NCI-H69 (cell line): ENCODE data around the gene TNFAIP2.
"Not testable (repeated sequence)": the region's sequence is repeated elsewhere in the genome, so short reads cannot be mapped to it uniquely, and the experiment has no call there.

Experiments
- DNase-seq: peaks from one replicate; lab custom pipeline; 2025; lab: John Stamatoyannopoulos, UW

TNFAIP2 gene

DNA sequence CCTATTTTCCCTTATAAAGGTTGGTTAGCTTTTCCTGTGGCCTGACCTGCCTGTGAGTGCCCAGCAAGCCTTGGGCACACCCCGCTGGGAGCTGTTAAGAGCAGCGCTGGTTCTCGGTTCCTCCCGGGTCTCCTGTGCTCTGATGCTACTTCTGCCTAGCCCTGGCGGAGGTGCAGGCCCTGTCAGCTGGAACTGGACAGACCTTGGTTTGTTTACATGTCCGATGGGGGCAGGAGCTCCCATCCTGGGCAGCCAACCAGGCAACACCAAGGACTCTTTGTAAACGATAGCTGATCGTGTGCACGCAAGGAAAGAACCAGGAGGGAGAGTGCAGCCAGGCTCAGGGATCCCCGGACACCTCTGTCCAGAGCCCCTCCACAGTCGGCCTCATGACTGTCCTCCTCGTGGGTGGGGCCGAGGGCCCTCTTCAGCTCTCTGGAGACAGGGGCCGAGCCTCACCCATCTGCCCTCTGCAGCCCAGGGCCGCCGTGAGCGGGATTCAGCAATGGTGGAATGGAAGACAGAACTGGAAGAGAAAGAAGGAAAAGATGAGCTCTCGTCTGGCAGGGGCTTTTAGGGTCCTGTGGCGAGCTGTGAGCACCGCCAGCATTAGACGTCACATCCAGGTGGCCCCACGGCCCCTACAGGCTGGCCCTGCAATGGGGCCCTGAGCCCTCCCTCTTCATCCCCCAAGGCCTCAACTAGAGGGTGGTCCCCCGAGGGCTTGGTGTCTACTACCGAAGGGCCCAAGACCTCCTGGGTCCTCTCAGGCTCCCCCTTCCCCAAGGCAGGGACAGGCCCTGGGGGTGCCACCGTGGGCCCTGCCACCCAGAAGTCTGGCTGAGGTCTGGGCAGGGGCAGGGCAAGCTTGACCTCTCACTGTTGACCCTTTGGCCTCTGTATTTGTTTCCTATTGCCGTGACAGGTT is 12.3 kb downstream of the TNFAIP2 start:
- DNase-seq, result no peak

GRCh38 chr14:103136388-103137271 is 13.4 kb downstream of the TNFAIP2 start:
- DNase-seq, result no peak

GRCh38 chr14:103137689-103138300 is 14.5 kb downstream of the TNFAIP2 start:
- no peak for DNase-seq

DNA sequence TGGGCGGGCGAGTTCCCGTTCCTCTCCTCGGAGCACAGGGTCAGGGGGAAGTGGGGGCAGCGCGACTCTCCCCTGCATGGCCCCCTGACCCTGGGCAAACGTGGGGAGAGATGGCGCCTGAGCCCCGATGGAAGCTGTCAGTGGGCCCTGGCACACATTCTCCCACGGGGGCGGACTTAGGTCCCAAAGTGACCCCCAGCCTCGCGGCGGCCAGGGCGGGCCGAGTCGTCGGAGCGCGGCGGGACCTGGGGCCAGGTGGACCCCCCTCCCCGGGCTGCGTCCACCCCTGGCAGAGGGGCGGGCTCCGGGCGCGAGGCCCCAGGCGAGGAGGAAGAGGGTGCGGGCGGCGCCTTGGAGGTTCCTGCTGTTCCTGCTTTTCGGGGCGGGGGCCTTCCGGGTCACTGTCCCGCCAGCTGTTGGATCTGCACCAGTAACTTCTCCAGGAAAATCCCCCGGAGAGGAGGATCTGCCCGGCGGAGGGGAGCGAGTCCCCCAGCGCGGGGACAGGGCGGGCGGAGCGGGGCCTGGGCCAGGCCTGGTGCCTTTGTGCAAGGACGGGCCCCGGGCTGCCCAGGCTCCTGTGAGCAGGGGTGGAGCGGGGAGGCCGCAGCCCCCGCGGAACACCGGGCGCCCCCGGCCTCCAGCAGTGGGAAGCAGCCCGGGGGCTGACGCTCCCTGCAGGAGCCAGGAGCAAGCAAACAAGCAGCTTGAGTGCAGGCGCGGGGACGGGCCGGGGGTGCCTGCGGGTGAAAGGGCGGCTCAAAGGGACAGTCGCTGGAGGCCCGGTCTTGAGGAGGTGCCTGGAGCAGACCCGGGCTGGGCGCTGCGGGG is 15.3 kb downstream of the TNFAIP2 start:
- DNase-seq, result peak; percentile 20

DNA sequence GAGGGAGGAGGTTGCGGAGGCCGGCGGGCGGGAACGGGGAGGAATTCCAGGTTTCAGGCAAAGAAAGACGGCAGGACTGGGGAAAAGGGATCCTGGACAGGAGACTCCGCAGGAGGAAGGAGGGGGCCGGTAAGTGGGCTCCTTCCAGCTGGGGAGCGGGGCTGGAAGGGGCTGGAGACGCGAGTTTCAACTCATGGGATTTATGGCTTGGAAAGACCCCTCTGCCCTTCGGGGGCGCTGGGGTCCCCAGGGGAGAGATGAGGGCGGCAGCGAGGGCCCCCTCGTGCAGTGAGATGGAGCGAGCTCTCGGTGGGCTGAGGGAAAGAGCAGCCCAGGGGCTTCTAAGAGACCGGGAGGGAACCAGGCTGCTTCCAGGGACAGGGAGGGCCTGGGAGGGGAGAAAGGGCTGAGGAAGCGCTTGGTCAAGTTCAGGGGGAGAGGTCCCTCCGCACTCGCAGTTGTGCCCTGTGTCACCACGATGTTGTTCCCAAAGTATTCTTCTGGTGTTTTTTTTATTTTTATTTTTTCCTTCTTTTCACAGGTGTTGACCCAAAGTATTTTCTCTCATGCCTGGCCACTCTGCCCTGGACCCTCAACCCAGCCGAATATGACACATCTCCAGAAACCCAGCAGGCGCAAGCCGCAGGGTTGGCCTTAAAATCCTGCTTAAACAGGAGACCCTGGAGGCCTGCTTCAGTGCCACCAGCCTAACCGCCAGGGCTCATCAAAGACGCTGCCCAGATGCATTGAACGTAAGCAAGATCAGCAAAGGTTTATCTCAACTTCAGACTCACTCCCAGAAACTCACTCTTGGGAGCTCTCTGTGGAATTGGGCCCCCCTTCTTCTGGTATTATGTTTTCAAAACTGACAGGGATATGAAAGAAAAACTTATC is 16.1 kb downstream of the TNFAIP2 start:
- DNase-seq, result no peak

GRCh38 chr14:103140316-103141109 is 17.3 kb downstream of the TNFAIP2 start:
- DNase-seq, result peak; percentile 77

DNA sequence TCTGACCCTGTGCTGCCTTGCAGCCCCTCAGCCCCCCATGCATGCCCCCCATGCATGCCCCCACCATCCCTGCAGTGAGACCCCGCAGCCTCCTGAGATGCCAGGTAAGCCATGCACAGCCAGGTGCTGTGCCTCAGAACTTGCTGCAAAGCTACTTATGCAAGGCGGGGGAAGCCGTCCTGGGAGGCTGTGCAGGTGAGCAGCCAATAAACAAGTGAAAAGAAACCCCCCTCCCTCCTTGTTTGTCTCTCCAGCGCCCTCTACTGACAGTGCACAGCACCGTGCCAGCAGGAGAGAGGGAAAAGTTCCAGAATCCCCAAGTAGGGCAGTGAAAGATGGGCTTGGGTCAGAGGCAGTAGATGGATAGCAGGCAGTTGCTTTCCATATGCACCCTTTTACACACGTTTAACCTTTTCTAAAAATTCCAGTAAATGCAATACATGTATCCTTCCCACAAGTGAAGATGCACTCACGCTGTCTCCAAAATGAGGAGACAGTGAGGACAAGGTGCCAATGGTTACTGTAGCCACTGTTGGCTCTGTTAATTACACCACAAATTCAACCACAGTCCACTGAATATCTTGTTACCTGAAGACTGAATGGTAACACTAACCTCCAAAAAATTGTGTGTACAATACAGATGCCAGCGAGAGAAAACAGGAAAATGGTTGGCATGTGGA is 18.0 kb downstream of the TNFAIP2 start:
- peak; percentile 80 for DNase-seq

GRCh38 chr14:103142026-103142425 is 18.8 kb downstream of the TNFAIP2 start:
- peak; percentile 40 for DNase-seq

GRCh38 chr14:103142721-103143302 is 19.6 kb downstream of the TNFAIP2 start:
- no peak for DNase-seq

DNA sequence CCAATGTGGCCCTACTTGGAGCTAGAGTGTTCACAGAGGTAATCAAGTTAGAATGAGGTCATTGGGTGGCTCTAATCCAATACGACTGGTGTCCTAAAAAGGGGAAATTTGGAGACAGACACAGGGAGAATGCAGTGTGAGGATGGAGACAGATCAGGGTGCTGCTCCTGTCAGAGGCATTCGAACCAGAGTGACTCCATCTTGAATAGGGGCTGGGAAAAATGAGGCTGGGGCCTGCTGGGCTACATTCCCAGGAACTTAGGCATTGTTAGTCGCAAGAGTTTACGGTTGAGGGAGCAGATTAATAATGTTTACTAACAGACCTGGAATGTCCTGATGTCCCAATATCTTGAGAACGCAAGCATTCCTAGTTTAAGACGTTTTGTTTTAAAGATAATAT is 20.2 kb downstream of the TNFAIP2 start:
- no peak for DNase-seq

- DNase-seq, result no peak
Measured at GRCh38 chr14:103144085-103144484, 20.8 kb downstream of the TNFAIP2 start.

GRCh38 chr14:103146141-103146709 is 23.0 kb downstream of the TNFAIP2 start:
- DNase-seq, result no peak

DNA sequence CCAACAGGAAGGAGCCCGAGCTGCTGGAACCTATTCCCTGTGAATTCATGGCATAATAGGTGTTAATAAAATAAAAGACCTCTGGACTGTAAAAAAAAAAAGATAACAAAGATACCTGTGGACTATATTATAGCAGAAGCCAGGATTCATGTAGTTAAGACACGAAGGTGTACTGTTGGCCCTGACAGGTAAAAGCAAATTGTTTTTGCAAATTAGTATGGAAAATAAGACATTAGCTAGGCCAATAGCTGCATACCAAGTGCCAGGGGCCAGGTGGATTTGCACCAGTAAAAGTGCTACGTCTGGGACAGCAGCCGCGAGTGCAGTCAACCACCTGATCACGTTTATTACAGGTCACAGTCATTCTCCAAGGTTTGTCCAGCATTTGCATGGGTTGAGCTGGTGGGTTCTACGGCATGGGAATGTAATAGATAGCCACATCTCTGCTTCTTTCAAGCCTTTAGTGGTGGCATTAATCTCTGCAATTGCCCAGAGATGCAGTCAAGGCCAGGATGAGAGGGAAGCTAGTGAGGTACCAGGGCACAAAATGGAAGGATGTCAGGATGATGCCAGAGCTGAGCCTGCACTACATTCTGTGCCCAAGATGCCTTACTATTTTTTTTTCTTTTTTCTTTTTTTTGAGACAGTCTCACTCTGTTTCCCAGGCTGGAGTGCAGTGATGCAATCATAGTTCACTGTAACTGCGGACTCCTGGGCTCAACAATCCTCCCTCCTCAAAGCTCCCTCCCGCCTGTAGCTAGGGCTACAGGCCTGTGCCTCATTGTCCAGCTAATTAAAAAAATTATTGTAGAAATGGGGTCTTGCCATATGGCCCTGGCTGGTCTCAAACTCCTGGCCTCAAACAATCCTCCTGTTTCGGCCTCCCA is 26.3 kb downstream of the TNFAIP2 start:
- no peak for DNase-seq

GRCh38 chr14:103151270-103151945 is 28.1 kb downstream of the TNFAIP2 start:
- DNase-seq, result no peak

DNA sequence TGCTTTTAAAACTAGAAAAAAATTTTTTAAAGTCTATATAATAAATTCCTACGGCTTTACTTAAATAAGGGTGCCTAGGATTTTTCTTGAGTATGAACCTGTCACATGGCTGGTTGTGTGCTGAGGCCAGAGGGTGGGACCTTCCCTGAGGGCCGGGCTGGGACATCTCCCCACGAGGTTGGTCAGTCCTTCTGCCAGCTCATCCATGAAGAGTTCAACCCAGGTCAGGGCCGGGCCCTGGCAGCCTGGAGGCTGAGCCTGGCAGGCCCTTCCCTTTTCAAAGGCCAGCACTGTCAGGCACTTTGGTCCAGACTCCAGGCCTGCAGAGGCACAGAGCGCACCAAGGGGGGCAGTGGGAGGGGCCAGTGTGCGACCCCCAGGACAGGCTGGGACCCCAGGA is 31.7 kb downstream of the TNFAIP2 start:
- no peak for DNase-seq

DNA sequence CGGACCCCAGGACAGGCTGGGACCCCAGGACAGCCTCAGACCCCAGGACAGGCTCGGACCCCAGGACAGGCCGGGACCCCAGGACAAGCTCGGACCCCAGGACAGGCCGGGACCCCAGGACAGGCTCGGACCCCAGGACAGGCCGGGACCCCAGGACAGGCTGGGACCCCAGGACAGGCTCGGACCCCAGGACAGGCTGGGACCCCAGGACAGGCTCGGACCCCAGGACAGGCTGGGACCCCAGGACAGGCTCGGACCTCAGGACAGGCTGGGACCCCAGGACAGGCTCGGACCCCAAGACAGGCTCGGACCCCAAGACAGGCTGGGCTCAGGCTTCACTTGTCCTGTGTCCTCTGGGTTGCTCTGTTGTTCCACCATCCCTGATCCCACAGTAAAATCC is 32.2 kb downstream of the TNFAIP2 start:
- DNase-seq, result not testable (repeated sequence)
